RWPE2 (cell line): Measurements from ENCODE around the gene NHEJ1.

Source experiments
- ATAC-seq: fragments of 200-7000 bp; cut with Tn5 transposase; 3 replicates; pipeline ENCODE4 v1.9.1; 2021; ENCODE audit warnings: low read depth
- DNase-seq: peaks from one replicate; pipeline ENCODE4 v3.0.0-alpha.2; 2020; ENCODE audit warnings: low spot score
- H3K27ac ChIP-seq: fragments of 450-650 bp; 2 replicates; pipeline ENCODE4 v1.5.1; 2017; ENCODE audit warnings: mild to moderate bottlenecking; ENCODE audit not compliant: poor library complexity, severe bottlenecking
- H3K27me3 ChIP-seq: fragments of 250-450 bp; sonication (Bioruptor Pico); 2 replicates; pipeline ENCODE4 v1.5.1; 2021; ENCODE audit warnings: mild to moderate bottlenecking, moderate library complexity; ENCODE audit not compliant: insufficient read depth, poor library complexity, severe bottlenecking
- H3K36me3 ChIP-seq: fragments of 250-450 bp; sonication (Bioruptor Pico); 2 replicates; pipeline ENCODE4 v1.5.1; 2020; ENCODE audit warnings: low read depth, mild to moderate bottlenecking, moderate library complexity
- H3K4me1 ChIP-seq: fragments of 250-450 bp; sonication (Bioruptor Pico); 2 replicates; pipeline ENCODE4 v1.5.1; 2021; ENCODE audit warnings: mild to moderate bottlenecking, moderate library complexity; ENCODE audit not compliant: insufficient read depth, poor library complexity, severe bottlenecking
- H3K4me3 ChIP-seq: fragments of 250-450 bp; sonication (Bioruptor Pico); 2 replicates; pipeline ENCODE4 v1.5.1; 2021; ENCODE audit warnings: mild to moderate bottlenecking, moderate library complexity; ENCODE audit not compliant: severe bottlenecking
- H3K9me3 ChIP-seq: fragments of 250-450 bp; sonication (Bioruptor Pico); 2 replicates; pipeline ENCODE4 v1.5.1; 2021; ENCODE audit warnings: mild to moderate bottlenecking, moderate library complexity; ENCODE audit not compliant: severe bottlenecking
- TF ChIP-seq, protein P1 (sequence below): fragments of 450-650 bp; IDR thresholded peaks from one replicate; pipeline ENCODE4 v1.5.1; 2017; ENCODE audit warnings: mild to moderate bottlenecking, moderate library complexity; ENCODE audit not compliant: poor library complexity, severe bottlenecking

NHEJ1 gene

DNA sequence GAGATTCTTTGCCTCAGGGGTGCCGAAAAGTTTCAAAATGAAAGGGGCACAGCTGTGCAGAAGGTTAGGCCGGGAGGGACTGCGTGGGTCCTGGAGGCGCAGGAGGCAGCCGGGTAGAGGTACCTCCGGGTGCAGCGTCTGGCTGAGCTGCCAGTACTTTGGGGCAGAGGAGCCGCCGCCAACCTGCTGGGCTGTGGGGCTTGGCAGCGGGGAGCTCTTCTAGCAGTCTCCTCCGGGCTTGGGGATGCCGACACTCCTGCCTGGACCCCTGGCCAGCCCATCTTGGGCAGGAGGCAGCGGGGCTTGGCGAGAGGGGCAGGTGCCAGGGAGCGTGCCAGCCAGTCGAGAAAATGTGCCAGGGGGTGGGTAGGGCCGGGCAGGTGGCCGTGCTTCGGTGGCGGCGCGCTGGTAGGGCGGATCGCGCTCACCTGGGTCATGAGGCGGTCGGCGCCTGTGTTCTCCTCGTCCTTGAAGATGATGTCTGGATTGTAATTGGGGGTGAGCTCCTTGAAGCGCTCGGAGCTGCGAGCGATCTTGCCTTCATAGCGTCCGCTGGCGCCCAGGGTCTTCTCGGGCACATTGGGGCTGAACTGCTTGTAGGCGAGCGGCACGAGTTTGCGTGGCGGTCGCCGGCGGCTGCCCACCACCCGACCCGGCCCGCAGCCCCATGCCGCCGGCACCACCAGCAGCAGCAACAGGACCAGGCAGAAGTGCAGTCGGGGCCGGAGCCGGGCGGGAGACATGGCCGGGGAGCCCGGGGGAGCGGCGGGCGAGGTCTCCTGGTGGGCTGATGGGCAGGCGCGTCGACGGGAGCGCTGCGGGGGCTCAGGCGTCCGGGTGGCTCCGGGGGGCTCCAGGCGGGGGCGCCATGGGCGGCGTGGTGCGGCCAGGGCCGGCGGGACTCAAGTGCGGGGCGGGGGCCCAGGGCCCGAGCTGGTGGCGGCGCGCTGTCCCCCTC, 100.6 kb downstream of the NHEJ1 start:
- ATAC-seq = peak; percentile 12; the same call in 1 of the 3 replicates
- H3K4me3 ChIP-seq = no peak overlapping the region
- no peak overlapping the region for H3K27ac ChIP-seq
- TF ChIP-seq, protein P1, sequence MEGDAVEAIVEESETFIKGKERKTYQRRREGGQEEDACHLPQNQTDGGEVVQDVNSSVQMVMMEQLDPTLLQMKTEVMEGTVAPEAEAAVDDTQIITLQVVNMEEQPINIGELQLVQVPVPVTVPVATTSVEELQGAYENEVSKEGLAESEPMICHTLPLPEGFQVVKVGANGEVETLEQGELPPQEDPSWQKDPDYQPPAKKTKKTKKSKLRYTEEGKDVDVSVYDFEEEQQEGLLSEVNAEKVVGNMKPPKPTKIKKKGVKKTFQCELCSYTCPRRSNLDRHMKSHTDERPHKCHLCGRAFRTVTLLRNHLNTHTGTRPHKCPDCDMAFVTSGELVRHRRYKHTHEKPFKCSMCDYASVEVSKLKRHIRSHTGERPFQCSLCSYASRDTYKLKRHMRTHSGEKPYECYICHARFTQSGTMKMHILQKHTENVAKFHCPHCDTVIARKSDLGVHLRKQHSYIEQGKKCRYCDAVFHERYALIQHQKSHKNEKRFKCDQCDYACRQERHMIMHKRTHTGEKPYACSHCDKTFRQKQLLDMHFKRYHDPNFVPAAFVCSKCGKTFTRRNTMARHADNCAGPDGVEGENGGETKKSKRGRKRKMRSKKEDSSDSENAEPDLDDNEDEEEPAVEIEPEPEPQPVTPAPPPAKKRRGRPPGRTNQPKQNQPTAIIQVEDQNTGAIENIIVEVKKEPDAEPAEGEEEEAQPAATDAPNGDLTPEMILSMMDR = no peak
- no peak for DNase-seq
- no peaks in the 10 kb centered on the region for H3K4me1 ChIP-seq
- no peaks in the 10 kb centered on the region for H3K9me3 ChIP-seq
- no peaks in the 10 kb centered on the region for H3K36me3 ChIP-seq
- peaks cover 77% of the 10 kb centered on the region for H3K27me3 ChIP-seq

DNA sequence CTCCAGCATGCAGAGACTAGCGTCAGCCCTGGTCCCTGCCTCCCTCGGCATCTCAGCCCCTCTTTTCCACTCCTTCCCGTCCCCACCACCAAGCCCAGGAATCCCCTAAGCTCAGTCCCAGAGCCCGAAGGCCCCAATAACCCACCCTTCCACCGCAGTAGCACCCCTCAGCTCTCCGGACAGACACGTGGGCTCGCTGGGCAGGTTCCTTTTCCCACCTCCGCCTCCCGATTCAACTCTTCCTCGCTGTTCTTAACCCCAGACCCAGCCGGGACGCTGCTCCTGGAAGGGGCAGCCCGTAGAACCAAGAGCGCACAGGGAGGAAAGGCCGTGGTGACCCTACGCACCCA, 101.3 kb downstream of the NHEJ1 start:
- Histone ChIP-seq H3K36me3 (no peaks in the 10 kb centered on the region), H3K27me3 (peaks cover 84% of the 10 kb centered on the region), H3K27ac (no peak overlapping the region), H3K9me3 (no peaks in the 10 kb centered on the region), H3K4me3 (no peak overlapping the region), H3K4me1 (no peaks in the 10 kb centered on the region)
- TF ChIP-seq, protein P1 = no peak
- 0 out of 3 replicates have a peak, but pooled peaks have one; percentile 3 for ATAC-seq
- DNase-seq = no peak

DNA sequence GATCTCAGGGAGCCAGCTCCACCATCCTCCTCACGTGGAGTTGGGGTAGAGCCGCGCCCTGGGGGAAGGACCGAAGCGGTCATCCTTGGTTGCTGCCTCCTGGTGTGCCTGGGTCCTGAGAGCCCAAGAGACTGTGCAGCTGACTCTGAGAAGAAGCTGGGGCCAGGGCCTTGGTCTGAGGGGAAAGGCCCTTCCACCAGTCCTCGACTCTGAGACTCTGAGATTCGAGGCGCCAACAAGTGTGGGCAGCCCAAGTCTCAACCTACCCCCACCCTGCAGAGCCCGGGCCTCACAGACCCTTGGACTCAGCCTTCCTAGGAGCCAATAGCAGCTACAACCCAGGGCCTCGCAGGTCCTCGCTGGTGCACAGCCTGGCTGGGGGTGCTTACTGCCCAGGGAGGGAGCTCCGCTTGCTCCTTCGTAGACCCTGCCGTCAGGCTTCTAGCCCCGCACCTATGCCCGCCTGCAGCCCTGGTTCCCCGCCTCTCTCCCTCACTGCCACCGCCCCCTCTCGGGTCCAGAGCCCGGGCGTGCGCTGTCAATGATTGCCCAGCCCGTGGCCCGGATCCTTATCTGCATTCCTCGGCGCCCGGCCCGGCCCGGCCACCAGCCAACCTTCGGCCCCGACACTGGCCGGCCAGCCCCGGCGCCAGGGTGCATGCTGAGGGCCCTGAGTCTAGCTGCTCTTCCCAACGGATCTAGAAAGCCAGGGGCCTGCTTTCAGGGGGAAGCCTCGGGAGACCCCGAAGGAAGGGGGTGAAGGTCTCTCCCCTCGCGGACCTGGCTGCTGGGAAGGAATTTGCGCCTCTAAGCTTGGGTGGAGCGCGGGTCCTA, 101.9 kb downstream of the NHEJ1 start:
- DNase-seq = no peak

GRCh38 chr2:219057709-219058540, 102.7 kb downstream of the NHEJ1 start:
- no peak overlapping the region for H3K4me3 ChIP-seq
- no peaks in the 10 kb centered on the region for H3K4me1 ChIP-seq
- DNase-seq (no peak), ATAC-seq (peak; percentile 69)
- TF ChIP-seq, protein P1 = peak; percentile 87
- no peaks in the 10 kb centered on the region for H3K36me3 ChIP-seq
- H3K27ac ChIP-seq = no peak overlapping the region
- H3K9me3 ChIP-seq = no peaks in the 10 kb centered on the region
- peaks cover 82% of the 10 kb centered on the region for H3K27me3 ChIP-seq

More for the DNA sequence above, 101.9 kb downstream of the NHEJ1 start:
- Histone ChIP-seq H3K4me3 (no peak overlapping the region), H3K9me3 (no peaks in the 10 kb centered on the region), H3K36me3 (no peaks in the 10 kb centered on the region), H3K27ac (no peak overlapping the region), H3K27me3 (peaks cover 84% of the 10 kb centered on the region), H3K4me1 (no peaks in the 10 kb centered on the region)
- TF ChIP-seq, protein P1 = no peak
- peak; percentile 6; the same call in 1 of the 3 replicates for ATAC-seq
